Common myeloid progenitor, CD34-positive (primary cell): ENCODE data around the gene SLC12A2.
A peak's percentile ranks its signal among the peaks of the same experiment; 100 is the strongest.

Experiments
- CTCF ChIA-PET: fragments of 350-600 bp; sonication (Branson Sonifier 250); formaldehyde crosslinking; loops from one replicate; lab custom pipeline; 2021; ENCODE audit warnings: antibody characterized with exemption; lab: Charles Lee
- POLR2A ChIA-PET: fragments of 350-600 bp; sonication (Branson Sonifier 250); formaldehyde crosslinking; loops from one replicate; lab custom pipeline; 2021; ENCODE audit warnings: antibody characterized with exemption; lab: Charles Lee
- DNase-seq, 3 donors: peaks; one replicate each; pipeline versions ENCODE4 v3.0.0 to v3.0.0-alpha.2; 2013
- H3K27ac ChIP-seq, 2 experiments: 1 replicate in 1 of 2; 2 replicates in 1 of 2; pipeline ENCODE4 v1.7.0; 2013; ENCODE audit warnings: inconsistent platforms in 2 of 2, low read length in 2 of 2, mild to moderate bottlenecking in 2 of 2, low read depth in 1 of 2, moderate library complexity in 1 of 2; ENCODE audit not compliant: severe bottlenecking in 2 of 2, insufficient read depth in 1 of 2, poor library complexity in 1 of 2
- H3K27me3 ChIP-seq, 5 experiments: replicated peaks in 2 of 5; 1 replicate in 3 of 5; 2 replicates in 2 of 5; pipeline versions ENCODE4 v1.6.1 to v1.7.0; 2013; ENCODE audit warnings: low read length in 4 of 5, mild to moderate bottlenecking in 2 of 5, moderate library complexity in 2 of 5, inconsistent platforms in 1 of 5; ENCODE audit not compliant: insufficient read depth in 5 of 5, control insufficient read depth in 4 of 5
- H3K36me3 ChIP-seq, 4 experiments: 1 replicate in 2 of 4; 2 replicates in 2 of 4; pipeline versions ENCODE4 v1.6.1 to v1.7.0; 2013; ENCODE audit warnings: low read length in 3 of 4, control low read depth in 1 of 4, mild to moderate bottlenecking in 1 of 4; ENCODE audit not compliant: control insufficient read depth in 4 of 4, insufficient read depth in 4 of 4
- H3K4me1 ChIP-seq, 4 experiments: 1 replicate in 3 of 4; 2 replicates in 1 of 4; pipeline versions ENCODE4 v1.6.1 to v1.7.1; 2013; ENCODE audit warnings: low read length in 3 of 4, mild to moderate bottlenecking in 3 of 4, control low read depth in 1 of 4, inconsistent platforms in 1 of 4, moderate library complexity in 1 of 4; ENCODE audit not compliant: control insufficient read depth in 4 of 4, insufficient read depth in 4 of 4; ENCODE audit errors: control extremely low read depth in 1 of 4
- H3K4me3 ChIP-seq, 7 experiments: 1 replicate in 4 of 7; 2 replicates in 3 of 7; pipeline versions ENCODE4 v1.5.1 to v1.7.0; 2013; ENCODE audit warnings: mild to moderate bottlenecking in 7 of 7, low read length in 6 of 7, moderate library complexity in 6 of 7, inconsistent platforms in 2 of 7, low read depth in 2 of 7, control low read depth in 1 of 7; ENCODE audit not compliant: insufficient read depth in 4 of 7, control insufficient read depth in 1 of 7; ENCODE audit errors: extremely low read depth in 1 of 7
- H3K9me3 ChIP-seq, 5 experiments: 1 replicate in 4 of 5; 2 replicates in 1 of 5; pipeline versions ENCODE4 v1.6.1 to v1.7.1; 2013; ENCODE audit warnings: low read length in 4 of 5, mild to moderate bottlenecking in 2 of 5, inconsistent platforms in 1 of 5, low read depth in 1 of 5, moderate library complexity in 1 of 5; ENCODE audit not compliant: control insufficient read depth in 4 of 5, insufficient read depth in 2 of 5; ENCODE audit errors: control extremely low read depth in 1 of 5
- WGBS: methylation state at CpG from one replicate; pipeline ENCODE4 v1.1.5; 2013; ENCODE audit not compliant: insufficient coverage; 5-methylcytosine and 5-hydroxymethylcytosine counted together

The SLC12A2 gene

GRCh38 chr5:128213340-128213739 lies 129.8 kb downstream of the SLC12A2 start:
- Histone ChIP-seq H3K4me1 (peaks cover 0 to 2% (median under 1%) of the 10 kb centered on the region in 4 experiments), H3K27me3 (peaks cover 0 to 3% (median 0%) of the 10 kb centered on the region in 5 experiments), H3K36me3 (no peaks in the 10 kb centered on the region), H3K4me3 (no peak overlapping the region), H3K9me3 (no peaks in the 10 kb centered on the region), H3K27ac (no peak overlapping the region)
- WGBS, result 0% methylated on average over 1 of the region's 4 CpGs
- ChIA-PET POLR2A (no interaction called here), CTCF (interaction anchor here (1.8 kb wide), 1 partner anchor 14 kb away, joined by 5 read pairs; no protein-coding TSS in a partner anchor)
- peak; percentile 59 to 84 (median 78) for DNase-seq

GRCh38 chr5:128213833-128214232 lies 130.3 kb downstream of the SLC12A2 start:
- 93% methylated on average over 4 of the region's 5 CpGs for WGBS
- CTCF ChIA-PET, result interaction anchor here (0.9 to 1.7 kb wide), 3 partner anchors 11 to 329 kb away, joined by 3 to 5 read pairs (median 4); no protein-coding TSS in a partner anchor

GRCh38 chr5:128216285-128216684 lies 132.7 kb downstream of the SLC12A2 start:
- WGBS, result 90% methylated on average over 6 of the region's 7 CpGs
- DNase-seq, result no peak
- Histone ChIP-seq H3K9me3 (no peaks in the 10 kb centered on the region), H3K4me1 (peaks cover 0 to 2% (median under 1%) of the 10 kb centered on the region in 4 experiments), H3K27ac (no peak overlapping the region), H3K27me3 (peaks cover 0 to 3% (median 0%) of the 10 kb centered on the region in 5 experiments), H3K4me3 (no peak overlapping the region), H3K36me3 (no peaks in the 10 kb centered on the region)
- ChIA-PET CTCF (no interaction called here), POLR2A (no interaction called here)

More at GRCh38 chr5:128213833-128214232, 130.3 kb downstream of the SLC12A2 start:
- Histone ChIP-seq H3K4me3 (no peak overlapping the region), H3K27ac (no peak overlapping the region), H3K9me3 (no peaks in the 10 kb centered on the region), H3K36me3 (no peaks in the 10 kb centered on the region), H3K27me3 (peaks cover 0 to 3% (median 0%) of the 10 kb centered on the region in 5 experiments), H3K4me1 (peaks cover 0 to 2% (median under 1%) of the 10 kb centered on the region in 4 experiments)
- DNase-seq, result no peak
- POLR2A ChIA-PET, result no interaction called here

GRCh38 chr5:128216860-128217531 lies 133.4 kb downstream of the SLC12A2 start:
- ChIA-PET CTCF (no interaction called here), POLR2A (no interaction called here)
- Histone ChIP-seq H3K4me3 (no peak overlapping the region), H3K4me1 (peaks cover 0 to 2% (median under 1%) of the 10 kb centered on the region in 4 experiments), H3K27ac (no peak overlapping the region), H3K27me3 (peaks cover 0 to 2% (median 0%) of the 10 kb centered on the region in 5 experiments), H3K9me3 (no peaks in the 10 kb centered on the region), H3K36me3 (no peaks in the 10 kb centered on the region)
- DNase-seq, result no peak
- 94% methylated on average over 6 of the region's 15 CpGs for WGBS

- 100% methylated on average over 1 of the region's 2 CpGs for WGBS
- H3K9me3 ChIP-seq, result no peaks in the 10 kb centered on the region
- CTCF ChIA-PET, result no interaction called here
- POLR2A ChIA-PET, result no interaction called here
- no peak overlapping the region for H3K27ac ChIP-seq
- no peaks in the 10 kb centered on the region for H3K36me3 ChIP-seq
- no peak overlapping the region for H3K4me3 ChIP-seq
- no peaks in the 10 kb centered on the region for H3K27me3 ChIP-seq
- H3K4me1 ChIP-seq, result no peaks in the 10 kb centered on the region
- DNase-seq, result no peak
Observed at GRCh38 chr5:128220841-128221240, 137.3 kb downstream of the SLC12A2 start.

GRCh38 chr5:128224336-128224735 lies 140.8 kb downstream of the SLC12A2 start:
- Histone ChIP-seq H3K4me3 (no peak overlapping the region), H3K27me3 (no peaks in the 10 kb centered on the region), H3K4me1 (no peaks in the 10 kb centered on the region), H3K9me3 (no peaks in the 10 kb centered on the region), H3K27ac (no peak overlapping the region), H3K36me3 (no peaks in the 10 kb centered on the region)
- ChIA-PET CTCF (no interaction called here), POLR2A (no interaction called here)
- DNase-seq, result no peak
- WGBS, result no CpG with 5 or more reads among the region's 1 CpG

GRCh38 chr5:128225245-128226030 lies 141.9 kb downstream of the SLC12A2 start:
- Histone ChIP-seq H3K4me3 (no peak overlapping the region), H3K4me1 (no peaks in the 10 kb centered on the region), H3K36me3 (no peaks in the 10 kb centered on the region), H3K27ac (no peak overlapping the region), H3K9me3 (no peaks in the 10 kb centered on the region), H3K27me3 (no peaks in the 10 kb centered on the region)
- ChIA-PET CTCF (interaction anchor here (0.8 kb wide), 1 partner anchor 11 kb away, joined by 3 read pairs; no protein-coding TSS in a partner anchor), POLR2A (no interaction called here)
- no peak for DNase-seq
- WGBS, result 95% methylated on average over 2 of the region's 2 CpGs
